GM10847 (cell line): ENCODE results near the gene RPEL1.

ENCODE experiments used
- POLR2A ChIP-seq: IDR thresholded peaks from 2 replicates; pipeline ENCODE4 v1.6.1; 2011; ENCODE audit not compliant: insufficient read length; ENCODE audit errors: extremely low read depth

Gene RPEL1

GRCh38 chr10:103276251-103276895 lies 30.7 kb downstream of the RPEL1 start:
- no peak for TF ChIP-seq POLR2A

- no peak for TF ChIP-seq POLR2A
Measured at GRCh38 chr10:103276896-103277712, 31.4 kb downstream of the RPEL1 start, which contains the start of gene INA. Gene INA (plus strand): TSS chr10:103277138. CDS start chr10:103277212, 74 bp downstream.

- no peak for TF ChIP-seq POLR2A
Measured at GRCh38 chr10:103277713-103278536, 32.2 kb downstream of the RPEL1 start.

GRCh38 chr10:103278537-103278823 lies 32.8 kb downstream of the RPEL1 start:
- no peak for TF ChIP-seq POLR2A

GRCh38 chr10:103278862-103279298 lies 33.2 kb downstream of the RPEL1 start:
- no peak for TF ChIP-seq POLR2A

GRCh38 chr10:103280031-103280430 lies 34.3 kb downstream of the RPEL1 start:
- no peak for TF ChIP-seq POLR2A

- TF ChIP-seq POLR2A = no peak
Measured at GRCh38 chr10:103280506-103280905, 34.8 kb downstream of the RPEL1 start.

GRCh38 chr10:103281753-103282152 lies 36.1 kb downstream of the RPEL1 start:
- TF ChIP-seq POLR2A = no peak

GRCh38 chr10:103282961-103283360 lies 37.3 kb downstream of the RPEL1 start:
- no peak for TF ChIP-seq POLR2A

GRCh38 chr10:103284170-103284569 lies 38.5 kb downstream of the RPEL1 start:
- TF ChIP-seq POLR2A = no peak

- TF ChIP-seq POLR2A = no peak
Measured at GRCh38 chr10:103287992-103288391, 42.3 kb downstream of the RPEL1 start.

- no peak for TF ChIP-seq POLR2A
Measured at GRCh38 chr10:103291588-103291987, 45.9 kb downstream of the RPEL1 start.

GRCh38 chr10:103295374-103296015 lies 49.8 kb downstream of the RPEL1 start:
- no peak for TF ChIP-seq POLR2A
